NB4 (cell line): Measurements from ENCODE around the gene IMP3.

ENCODE experiments used
- POLR2A ChIP-seq: IDR thresholded peaks from 2 replicates; pipeline ENCODE4 v1.6.1; 2011; ENCODE audit warnings: mild to moderate bottlenecking; ENCODE audit not compliant: insufficient read length; ENCODE audit errors: extremely low read depth
- TF ChIP-seq, protein P1 (sequence below): IDR thresholded peaks from one replicate; pipeline ENCODE4 v1.5.1; 2012; ENCODE audit warnings: low read depth, low read length

DNA sequence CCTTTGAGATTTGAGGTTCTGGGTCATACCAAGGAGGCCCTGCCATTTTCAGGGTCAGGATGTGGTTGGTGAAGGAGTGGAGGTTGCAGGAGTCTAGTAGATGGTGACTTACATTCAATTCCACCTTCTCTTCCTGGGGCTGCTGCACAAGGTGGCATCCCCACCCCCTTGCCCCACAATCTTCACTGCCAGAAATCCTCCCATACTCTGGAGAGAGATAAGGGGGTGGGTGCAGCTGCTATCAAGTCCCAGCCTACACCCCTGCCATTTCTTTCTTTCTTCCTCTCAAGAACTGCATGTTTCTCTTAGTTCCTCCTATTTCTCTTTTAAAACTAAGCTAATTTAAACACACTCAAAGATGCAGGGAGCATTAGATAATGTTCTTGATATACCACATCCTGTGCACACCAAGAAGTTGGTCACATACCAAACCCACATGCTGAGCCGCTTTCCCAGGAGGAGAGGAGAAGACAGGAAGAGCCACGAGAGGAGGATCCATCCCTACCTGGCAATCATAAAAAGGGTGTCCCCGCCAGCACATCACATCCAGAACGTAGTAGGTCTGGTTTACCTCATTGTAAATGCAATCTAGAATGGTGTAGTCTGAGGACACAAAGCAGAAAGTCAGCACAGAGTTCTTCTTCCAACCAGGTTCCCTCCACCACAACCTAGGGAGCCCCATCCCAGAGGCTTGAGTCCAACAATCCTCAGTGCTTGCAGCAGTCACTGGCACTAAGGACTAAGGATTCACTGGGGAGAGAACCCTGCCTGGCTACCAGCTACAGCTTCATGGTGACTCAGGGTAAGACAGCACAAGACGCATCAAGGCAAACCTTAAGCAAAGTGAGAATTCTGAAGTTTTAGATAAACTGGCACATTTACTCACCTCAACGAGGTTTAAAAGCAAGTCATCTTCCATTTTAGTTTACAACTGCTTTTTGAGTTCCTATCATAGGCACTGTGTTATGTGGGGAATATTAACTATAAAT, 33.0 kb downstream of the IMP3 start:
- TF ChIP-seq POLR2A, result no peak
- TF ChIP-seq, protein P1, sequence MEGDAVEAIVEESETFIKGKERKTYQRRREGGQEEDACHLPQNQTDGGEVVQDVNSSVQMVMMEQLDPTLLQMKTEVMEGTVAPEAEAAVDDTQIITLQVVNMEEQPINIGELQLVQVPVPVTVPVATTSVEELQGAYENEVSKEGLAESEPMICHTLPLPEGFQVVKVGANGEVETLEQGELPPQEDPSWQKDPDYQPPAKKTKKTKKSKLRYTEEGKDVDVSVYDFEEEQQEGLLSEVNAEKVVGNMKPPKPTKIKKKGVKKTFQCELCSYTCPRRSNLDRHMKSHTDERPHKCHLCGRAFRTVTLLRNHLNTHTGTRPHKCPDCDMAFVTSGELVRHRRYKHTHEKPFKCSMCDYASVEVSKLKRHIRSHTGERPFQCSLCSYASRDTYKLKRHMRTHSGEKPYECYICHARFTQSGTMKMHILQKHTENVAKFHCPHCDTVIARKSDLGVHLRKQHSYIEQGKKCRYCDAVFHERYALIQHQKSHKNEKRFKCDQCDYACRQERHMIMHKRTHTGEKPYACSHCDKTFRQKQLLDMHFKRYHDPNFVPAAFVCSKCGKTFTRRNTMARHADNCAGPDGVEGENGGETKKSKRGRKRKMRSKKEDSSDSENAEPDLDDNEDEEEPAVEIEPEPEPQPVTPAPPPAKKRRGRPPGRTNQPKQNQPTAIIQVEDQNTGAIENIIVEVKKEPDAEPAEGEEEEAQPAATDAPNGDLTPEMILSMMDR, result no peak
